NCI-H2227 (cell line): ENCODE data around the gene DCN.
A peak's percentile ranks its signal among the peaks of the same experiment; 100 is the strongest.

Source experiments
- DNase-seq: peaks from one replicate; lab custom pipeline; 2025; ENCODE audit not compliant: unreplicated experiment; lab: John Stamatoyannopoulos, UW

DCN gene

DNA sequence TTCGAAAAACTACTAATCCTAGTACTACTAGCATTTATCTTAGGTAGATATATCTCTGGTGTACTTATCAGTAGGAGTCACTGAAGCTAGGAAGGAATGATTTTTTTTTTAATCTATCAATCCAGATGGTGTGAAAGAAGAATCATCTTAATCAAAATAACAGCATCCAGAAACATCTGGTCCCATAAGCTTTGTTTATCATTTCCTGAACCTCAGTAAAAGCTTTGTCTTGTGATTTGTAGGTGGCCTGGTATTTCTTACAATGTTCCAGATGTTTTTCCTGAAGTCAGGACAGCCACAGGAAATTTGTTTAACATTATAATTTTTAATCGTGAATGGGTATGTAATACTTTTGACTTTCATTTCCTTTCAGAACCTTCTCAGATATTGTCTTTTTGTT lies 43.3 kb downstream of the DCN start:
- DNase-seq: no peak

DNA sequence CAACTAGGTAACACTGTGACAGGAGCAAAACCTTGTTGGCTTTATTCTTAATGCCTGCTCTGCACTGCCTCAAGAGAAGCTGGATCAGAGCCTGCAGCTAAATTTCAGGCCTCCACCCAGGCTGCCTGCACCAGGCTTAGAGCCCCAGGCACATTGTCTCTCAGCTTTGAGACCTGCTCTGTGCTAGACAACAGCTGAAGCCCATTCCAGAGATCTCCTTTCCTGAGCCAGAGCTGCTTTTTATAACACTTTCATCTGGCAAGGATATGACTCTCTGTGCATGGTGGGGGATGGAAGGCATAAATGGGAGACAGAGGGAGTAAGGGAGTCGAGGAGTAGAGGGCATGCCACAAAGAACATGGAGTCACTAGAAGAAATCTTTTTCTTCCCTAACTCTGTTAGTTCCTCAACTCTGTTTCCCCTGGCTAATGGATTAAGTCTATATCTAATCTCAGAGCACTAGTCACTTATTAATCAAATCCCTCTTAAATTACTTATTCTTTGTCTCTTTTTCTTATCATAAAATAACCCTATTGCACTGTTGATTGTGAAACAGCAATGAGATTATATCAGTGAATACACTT lies 44.2 kb downstream of the DCN start:
- no peak for DNase-seq

DNA sequence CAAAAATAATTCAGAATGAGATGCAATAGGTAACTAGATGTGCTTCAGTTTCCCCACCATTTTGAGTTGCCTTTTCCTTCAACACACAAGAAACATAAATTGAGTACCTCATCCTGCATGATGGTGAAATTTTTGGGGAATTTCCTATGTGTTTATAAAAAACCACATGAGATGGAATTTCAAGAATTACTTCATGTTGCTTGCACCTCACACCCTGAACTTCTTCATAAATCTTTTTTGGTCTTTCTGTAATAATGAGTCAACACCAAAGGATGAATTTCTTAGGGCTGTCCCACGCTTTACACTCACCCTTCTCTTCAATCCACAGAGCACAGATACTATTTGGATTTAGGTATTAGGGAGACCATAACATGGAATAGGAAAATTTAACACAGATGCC lies 48.7 kb downstream of the DCN start:
- no peak for DNase-seq

DNA sequence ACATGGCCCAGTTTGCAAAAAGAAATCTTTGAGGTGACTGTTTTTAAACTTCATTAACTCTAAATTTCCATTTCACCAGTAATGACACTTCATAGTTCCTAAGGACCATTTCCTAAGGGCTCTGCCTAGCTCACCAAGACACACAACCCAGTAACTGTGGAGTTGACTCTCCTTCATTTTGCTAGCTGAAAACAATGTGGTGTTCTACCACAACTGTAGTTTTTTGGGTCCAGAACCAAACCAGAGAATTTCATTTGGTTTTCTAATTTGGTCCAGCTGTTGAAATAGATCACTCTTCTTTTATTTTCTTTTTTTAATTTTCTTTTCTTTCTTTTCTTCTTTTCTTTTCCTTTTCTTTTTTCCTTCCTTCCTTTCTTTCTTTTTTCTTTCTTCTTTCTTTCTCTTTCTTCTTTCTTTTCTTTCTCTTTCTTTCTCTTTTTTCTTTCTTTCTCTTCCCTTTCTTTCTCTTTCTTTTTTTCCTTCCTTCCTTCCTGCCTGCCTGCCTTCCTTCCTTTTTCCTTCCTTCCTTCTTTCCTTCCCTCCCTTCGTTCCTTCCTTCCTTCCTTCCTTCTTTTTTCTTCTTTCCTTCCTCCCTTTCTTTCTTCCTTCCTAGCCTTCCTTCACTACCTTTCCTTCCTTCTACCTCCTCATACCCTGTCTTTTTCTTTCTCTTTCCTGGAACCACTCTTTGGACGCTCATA lies 52.8 kb downstream of the DCN start:
- no peak for DNase-seq

DNA sequence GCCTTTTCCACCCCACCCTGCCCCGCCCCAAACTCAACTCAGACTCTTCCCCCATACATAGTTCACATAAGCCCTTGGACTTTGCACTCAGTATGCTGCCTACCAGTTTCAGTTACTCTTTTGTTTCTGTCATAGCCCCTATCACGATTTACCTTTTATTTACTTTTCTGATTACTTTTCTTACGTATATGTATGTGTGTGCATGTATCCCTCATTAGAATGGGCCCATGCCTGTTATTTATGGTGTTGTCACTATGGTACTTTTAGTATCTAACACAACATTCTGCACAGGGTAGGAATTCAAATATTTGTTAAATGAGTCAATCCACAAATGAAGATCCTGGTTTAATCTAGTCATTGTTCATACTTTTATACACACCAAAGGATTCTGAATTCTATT lies 54.9 kb downstream of the DCN start:
- DNase-seq: no peak

DNA sequence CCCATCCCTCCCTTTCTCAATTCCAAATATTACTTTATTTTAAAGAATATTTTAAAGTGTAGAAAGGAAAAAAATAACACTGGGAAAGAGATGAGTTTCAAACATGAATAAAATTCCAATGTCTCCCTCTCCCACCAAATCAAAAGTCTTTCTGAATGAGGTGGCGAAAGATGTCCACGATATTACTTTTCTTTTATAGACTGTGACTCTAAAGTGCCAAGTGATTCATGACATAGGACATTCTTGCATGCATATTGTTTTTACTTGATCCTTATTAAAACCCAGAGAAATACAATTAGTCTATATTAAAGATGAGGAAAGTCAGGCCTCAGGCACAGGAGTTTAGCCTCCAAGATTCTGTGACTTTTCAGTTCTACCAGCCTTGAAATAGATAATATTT lies 55.3 kb downstream of the DCN start:
- DNase-seq: no peak

DNA sequence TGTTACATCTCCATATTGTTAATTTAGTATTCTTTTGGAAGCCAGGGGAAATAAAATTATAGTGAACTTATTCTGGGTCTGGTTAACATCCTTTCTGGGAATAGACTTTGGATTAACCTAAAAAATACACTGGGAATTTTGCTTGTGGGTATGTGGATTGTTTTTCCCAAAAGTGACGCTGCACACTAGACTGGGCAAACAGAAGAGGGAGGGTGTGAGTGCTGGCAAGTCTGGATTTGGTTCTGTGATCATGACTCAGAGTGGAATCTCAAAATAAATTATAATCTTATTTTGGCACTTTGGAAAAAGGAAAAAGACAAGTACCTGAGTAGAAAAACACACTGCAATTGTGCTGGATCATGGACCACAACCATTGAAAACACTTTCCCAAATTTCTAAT lies 56.1 kb downstream of the DCN start:
- no peak for DNase-seq

DNA sequence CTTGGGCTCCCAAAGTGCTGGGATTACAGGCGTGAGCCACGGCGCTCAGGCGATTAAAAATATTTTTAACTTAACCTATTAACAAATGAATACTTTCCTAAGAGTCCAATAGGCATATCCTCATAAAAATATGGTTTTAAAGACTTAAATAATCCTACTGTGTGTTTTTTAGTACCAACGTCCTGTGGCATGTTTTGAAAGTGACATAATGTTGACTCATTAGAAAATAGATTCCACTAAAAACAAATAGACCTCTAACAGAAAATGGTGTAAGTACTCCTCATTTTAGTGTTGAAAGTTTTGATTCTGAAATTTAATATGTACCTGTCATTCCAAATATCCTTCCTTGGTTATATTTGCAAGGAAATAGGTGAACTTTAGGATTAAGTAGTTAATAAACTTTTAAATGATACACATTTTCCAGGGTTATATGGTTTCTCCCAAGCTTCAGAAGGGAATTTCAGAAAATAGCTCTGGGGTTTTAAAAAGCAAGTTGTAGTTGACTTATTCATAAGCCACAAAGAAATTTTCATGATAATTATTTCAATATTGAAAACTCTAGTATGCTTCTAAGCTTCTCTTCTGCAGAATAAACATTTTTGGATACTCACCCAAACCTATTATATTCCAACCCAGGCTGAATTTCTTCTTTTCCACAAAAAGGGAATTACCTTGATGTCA lies 59.2 kb downstream of the DCN start:
- no peak for DNase-seq

DNA sequence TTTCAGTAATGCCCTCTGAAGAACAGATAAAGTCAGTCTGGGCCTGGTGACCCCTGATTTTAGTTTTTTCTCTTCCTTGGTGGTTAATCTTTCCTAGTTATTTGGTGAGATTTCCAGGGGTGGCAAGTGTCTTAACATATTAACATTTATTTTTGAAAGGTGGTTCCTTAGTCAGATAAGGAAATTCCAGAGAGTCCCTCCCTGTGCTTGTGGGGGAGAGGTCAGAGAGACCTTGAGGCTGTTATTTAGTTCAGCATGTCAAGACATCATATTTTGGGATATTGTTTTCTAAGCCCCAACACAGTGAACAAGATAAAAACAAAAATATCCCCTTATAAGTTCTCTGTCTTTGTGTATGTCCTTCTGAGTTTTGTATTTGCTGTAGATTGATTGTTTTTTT lies 61.8 kb downstream of the DCN start:
- no peak for DNase-seq

DNA sequence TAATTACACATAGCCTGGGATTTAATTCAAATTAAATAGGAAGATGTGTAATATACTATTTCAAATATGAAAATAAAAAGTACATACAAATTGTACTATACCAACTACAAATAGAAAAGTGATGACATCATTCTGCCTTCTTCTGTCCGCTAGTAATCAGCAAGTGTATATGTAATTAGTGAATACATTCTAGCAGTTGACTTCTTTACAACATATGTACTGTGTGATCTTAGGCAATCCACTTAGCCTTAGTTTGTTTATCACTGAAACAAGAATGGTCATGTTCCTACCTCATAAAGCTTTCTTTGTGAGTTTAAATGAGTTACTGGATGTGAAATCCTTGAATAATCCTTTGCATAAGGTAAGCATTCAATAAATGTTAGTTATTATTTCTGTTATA lies 63.5 kb downstream of the DCN start:
- no peak for DNase-seq

DNA sequence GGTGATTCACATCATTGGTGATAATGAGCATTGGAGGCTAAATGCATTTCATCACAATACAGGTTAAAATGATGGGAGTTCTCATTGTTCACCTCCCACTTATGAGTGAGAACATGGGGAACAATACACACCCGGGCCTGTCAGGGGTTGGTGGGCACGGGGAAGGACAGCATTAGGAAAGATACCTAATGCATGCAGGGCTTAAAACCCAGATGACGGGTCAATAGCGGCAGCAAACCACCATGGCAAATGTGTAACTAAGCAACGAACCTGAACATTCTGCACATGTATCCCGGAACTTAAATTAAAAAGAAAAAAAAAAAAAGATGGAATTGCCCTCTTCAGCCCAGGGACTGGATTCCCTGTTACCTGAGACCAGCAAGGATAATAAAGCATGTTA lies 69.0 kb downstream of the DCN start:
- DNase-seq: no peak

DNA sequence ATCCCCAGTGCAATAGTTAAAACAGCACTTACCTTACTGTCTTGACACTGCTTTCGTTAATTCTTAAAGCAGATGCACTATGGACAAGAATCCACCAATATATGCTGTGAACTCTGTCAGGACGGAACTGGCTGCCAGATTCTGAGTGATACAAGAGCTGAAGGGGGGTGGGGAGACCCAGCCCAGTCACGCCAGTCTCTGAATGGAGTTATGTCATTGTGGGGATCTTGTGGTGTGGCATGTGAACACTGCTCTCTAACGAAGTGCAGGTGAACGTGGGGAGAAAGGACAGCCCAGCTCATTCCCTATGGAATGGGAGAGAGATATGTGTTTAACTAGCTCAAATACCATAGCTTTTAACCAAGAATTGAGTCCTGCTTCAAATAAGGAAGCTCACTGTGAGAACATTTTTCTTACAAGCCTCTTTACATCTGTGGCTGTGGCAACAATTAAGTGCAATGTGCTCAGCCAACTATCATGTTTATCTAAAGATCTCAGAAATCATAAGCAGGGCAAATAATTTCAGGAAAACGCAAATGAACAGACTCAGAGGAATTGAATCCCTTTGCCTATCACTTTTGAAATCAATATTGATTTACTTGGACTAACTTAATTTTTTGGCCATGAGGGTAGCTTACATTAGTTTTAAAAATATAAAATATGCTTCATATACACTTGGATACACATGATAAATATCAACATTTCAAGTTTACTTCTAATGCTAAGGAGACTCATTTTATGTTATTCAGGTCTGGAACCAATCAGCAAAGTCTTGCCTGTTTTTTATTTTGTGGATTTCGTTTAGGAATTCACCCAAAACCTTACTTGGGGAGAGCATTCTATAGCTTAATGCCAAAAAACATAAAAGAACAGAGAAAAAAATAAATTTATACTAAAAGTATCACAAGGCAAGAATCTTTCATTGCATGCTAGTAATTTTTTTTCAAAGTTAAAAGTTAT lies 71.0 kb downstream of the DCN start, which contains the start of gene LUM:
TSS of gene LUM (minus strand) at position 129 of the 960 bp plus-strand sequence. CDS start 2,515 bp downstream, outside the sequence.
- DNase-seq: peak; percentile 4

DNA sequence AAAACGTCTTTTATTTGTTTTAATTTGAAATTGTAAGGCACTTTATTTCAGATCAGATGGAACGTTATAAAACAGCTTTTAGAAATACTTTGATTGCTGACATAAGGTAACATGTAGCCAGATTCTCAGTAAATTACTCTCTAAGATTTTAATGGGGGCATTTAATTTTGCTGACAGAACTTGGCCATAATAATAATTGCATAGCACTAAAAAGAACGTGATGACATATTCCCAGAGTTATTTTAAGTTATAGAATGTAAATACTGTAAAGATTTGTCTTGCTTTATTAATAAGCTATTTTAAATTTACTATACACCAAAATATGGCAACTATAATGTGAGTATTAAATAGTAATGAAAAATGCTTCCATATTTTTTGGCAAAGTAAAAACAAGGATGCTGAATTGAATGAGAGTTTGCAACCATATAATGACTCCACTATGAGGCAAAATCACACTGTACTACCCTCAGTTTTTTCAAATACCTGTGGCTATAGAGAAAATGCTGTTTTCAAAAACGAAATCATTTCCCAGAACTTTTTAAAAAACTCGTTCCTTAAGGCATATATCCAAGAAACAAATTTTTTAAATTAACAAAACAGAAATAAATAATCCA lies 72.2 kb downstream of the DCN start:
- DNase-seq: no peak

DNA sequence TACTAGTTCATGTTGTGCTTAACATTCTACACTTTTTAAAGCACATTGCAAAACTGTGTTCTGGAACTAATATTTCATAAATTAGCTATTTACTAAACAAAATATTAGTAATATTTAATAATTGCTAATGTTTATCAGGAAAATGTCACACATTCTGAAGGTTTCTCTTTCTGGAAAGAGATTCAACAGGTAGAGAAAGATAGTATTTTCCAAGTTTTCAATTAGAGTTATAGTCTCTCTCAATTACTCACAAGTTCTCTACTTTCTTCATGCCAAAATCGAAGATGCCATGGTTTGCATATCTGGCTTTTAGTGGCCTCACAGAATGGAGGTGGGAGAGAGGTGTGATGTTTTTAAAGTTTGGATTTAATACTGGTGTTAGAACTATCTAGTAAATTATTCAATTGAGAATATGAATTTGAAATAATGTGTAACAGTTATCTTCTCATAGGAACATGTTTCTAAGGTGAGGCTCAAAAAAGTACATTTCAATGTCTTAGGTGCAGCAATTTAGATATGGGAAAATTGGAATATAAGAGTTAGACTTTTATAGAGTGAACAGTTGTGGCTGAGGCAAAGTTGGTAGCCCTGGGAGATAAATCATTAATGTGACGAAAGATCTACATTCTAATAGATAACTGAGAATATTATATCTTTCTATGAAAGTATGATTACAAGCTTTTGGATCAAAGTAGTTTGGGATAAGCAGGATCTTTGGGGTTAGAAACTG lies 72.9 kb downstream of the DCN start:
- DNase-seq: no peak

DNA sequence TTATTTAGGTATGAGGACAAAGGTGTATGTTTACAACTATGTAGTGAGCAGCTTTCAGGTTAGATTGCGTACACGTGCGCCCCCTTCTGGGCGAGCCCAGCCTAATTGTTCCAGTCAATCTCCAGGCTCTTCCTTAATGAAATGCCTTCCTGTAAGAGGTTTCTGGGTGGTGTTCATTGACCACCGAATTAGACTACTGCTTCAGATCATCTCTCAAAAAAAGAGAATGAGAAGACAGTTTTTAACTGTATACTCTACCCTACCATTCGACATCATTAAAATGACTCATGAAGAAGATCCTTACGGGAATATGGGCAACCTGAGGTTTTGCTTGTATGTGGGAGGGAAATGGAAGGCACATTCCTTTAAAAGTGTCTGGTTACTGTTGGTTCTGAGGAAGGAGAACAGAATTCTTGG lies 73.5 kb downstream of the DCN start:
- peak; percentile 62 for DNase-seq

DNA sequence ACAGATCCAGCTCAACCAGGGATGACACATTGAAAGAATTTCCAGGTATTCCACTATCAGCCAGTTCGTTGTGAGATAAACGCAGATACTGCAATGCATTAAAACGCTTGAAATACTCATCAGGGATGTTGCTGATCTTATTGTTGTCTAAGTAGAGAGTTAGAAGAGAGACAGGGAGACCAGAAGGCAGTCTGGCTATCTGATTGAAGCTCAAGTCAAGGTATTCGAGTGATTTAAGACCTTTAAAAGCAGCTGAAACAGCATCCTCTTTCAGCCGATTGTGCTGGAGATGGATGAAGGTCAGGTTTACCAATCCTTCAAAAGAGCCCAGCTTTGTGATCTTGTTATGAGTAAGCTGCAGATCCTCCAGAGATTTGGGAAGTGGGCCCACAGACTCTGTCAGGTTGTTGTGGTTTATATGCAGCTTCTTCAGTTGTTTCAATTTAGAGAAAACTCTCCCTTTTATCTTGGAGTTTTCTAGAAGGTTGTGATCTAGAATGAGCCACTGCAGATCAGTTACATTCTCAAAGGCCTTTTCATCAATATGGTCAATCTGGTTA lies 74.3 kb downstream of the DCN start:
- DNase-seq: no peak

DNA sequence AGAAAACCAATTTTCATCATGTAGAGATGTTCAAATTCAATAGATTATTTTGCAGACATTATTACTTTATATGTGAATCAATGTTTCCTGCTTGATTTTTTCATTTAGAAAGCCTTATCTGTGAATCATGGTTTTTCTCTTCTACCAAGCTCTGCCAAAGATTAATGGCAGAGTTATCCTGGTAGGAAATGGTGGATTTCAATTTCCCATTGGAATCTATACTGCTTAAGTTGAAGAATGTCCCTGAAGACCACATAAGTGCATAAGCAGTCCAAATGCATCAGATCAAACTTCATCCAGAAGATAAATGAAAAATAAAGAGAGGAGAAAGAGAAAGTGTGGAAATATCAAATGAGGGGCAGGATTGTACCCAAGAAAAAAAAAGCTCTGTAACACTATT lies 76.3 kb downstream of the DCN start:
- DNase-seq: no peak

DNA sequence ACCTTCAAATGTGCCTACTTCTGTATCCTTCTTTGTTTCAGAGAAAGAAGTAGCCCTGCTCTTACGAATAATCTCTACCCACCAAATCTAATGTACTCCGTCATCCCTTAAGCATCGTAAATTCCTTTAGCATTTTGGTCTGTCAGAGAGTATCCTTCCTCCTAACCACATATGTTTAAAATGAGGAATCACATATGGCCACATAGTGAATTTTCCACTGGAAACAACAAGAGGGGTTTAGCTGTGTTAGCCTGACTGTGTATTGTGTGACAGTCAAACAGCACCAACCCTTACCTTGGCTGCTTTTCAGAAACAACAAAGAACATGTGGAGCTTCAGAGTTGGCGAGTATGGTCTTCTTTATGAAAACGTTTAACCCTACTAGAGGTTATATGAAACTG lies 76.8 kb downstream of the DCN start:
- DNase-seq: no peak

DNA sequence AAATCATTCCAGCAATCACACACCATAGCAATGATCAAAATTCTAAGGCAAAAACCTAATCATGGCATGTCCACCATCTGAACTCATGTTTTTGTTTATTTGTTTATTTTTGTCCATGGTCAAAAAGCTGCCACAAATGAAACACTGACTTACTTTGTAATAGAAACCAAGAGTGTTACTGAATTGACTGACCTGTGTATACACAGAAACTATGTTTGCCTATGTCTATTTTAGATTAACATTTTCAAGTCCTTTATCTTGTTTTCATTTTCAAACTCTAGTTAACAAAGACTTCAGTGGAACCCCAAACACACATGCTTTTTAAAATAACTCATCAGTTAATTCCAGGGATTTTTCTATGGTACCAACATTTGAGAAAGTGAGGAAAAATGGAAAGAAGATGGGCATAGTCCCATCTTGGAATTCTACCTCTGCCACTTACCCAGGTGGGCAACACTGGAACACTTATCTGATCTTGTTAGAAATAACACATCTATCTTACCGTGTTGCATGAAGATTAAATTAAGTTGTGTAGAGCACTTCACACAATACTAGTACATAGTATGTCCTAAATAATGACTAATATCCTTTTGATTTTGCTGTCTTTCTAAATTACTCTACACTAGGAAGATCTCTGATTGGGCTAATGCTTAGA lies 77.7 kb downstream of the DCN start:
- no peak for DNase-seq
